Stimulated activated CD8-positive, alpha-beta memory T cell treated with anti-CD3 and anti-CD28 coated beads, Interleukin-4, amount 100 ng/mL, for 1 hour (primary cell): ENCODE measurements around the gene SPDYE2B.
"Not testable (repeated sequence)": the region's sequence is repeated elsewhere in the genome, so short reads cannot be mapped to it uniquely, and the experiment has no call there.

Experiments used
- DNase-seq, 2 donors: peaks; one replicate each; pipeline ENCODE4 v3.0.0-alpha.2; 2020; ENCODE audit warnings: low read depth in 2 of 2, low spot score in 1 of 2

SPDYE2B gene

GRCh38 chr7:102649924-102650323 lies at the start of gene SPDYE2B:
Gene SPDYE2B (plus strand): TSS chr7:102650319. CDS start chr7:102652349, 2,030 bp downstream.
- DNase-seq, result not testable (repeated sequence)

DNA sequence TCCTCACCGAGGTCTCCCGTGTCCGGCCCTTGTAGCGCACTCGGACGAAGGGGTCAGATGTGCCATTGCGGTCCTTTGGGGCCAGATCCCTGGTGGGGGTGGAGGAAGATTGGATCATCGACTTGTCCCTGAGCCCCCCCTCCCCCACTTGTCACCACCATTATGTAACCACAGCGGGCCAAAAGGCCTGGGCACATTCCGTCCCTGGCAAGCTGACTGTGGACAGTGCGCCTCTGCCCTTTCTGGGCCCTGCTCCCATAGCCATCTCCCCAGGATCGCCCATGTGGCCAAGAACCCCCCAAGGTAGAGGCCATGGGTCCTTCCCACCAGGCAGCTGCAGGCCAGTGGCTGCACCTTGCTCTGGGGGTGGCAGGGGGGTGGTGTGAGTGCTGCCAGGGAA lies 47.8 kb upstream of the SPDYE2B start:
- DNase-seq, result not testable (repeated sequence)

GRCh38 chr7:102604431-102605145 lies 45.5 kb upstream of the SPDYE2B start:
- not testable (repeated sequence) for DNase-seq

DNA sequence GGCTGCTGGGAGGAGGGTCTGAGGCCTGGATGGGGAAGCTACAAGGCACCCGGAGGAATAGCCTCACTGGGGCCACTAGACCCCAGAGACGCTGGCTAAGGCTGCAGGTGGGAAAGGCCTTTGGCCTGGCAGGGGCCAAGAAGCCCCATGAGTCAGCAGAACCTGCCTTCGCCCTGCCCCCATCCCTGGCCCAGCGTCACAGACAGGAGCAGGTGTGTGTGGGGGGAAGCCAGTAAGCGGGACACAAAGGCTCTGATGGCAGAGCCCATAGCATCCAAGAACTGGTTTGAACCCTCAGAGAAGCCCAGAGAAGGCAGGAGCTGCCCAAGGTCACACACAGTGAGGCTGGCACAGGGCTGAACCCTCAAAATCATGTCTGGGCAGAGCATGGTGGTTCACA lies 43.3 kb upstream of the SPDYE2B start:
- not testable (repeated sequence) for DNase-seq

GRCh38 chr7:102609734-102610133 lies 40.4 kb upstream of the SPDYE2B start:
- DNase-seq, result not testable (repeated sequence)

DNA sequence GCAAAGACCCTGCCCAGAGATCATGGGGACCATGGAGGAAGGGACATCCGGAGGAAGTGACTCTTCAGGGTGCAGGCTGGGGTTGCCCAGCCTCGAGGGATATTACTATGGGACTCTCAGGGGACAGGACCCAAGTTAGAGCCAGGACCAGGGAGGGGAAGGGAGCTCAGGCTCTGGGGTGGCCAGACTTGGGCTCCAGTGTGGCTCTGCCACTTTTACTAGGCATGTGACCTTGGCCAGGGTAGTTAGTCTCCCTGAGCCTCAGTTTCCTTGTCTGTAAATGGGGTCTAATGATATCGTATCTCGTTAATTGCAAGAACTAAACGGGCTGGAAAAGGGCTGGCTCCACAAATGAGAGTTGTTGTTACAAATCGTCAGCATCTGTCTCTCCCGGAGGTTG lies 39.7 kb upstream of the SPDYE2B start:
- DNase-seq, result not testable (repeated sequence)

DNA sequence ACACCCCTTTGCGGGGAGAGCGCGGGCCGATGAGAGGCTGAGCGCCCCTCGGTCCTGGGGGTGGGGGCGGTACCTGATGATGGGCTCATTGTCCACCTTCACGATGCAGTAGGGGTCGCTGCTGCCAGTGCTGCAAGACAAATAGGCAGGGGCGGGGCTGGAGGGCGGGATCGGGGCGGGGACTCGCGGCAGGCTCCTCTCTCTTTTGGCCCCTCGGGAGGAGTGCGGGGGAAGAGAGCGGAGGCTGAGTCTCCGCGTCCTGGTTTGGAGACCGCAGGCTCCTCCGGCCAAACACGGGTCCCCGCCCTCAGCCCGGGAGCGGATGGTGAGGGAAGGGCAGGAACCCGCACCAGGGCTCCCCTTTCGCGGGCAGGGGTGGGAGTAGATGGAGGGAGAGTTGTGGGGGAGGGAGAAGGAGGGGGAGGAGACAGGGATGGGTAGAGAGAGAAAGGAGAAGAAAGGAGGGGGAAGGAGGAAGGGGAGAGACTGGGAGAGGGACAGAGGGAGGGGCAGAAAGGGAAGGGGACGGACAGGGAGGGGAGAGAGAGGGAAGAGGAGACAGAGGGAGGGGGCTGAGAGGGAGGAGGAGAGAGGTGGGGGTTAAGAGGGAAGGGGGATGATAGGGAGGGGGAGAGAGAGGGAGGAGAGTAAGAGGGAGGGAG lies 39.0 kb upstream of the SPDYE2B start:
- DNase-seq, result not testable (repeated sequence)

DNA sequence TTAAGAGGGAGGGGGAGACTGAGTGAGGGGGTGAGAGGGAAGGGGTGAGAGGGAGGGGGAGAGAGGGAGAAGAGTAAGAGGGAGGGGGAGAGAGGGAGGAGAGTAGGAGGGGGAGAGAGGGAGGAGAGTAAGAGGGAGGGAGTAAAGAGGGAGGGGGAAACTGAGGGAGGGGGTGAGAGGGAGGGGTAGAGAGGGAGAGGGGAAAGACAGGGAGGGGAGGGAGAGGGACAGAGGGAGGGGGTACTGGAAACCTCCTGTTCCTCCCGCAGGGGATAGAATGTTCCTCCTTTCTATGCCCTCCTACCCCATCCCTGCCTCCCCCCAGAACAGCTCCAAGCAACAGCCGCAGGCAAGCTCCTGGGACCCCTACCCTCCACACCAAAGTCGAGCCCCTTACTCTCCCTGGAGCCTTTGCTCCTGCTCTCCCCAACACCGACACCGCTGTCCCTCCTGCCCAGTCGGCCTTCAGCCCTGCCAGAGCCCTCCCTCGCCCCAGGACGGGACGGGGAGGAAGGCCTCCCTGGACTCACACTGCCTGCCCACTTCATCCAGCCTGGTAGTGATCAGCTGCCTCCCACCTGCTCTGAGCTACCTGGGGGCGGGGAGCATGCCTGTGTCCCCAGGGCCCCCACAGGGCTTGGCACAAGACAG lies 38.3 kb upstream of the SPDYE2B start:
- DNase-seq, result not testable (repeated sequence)

GRCh38 chr7:102613575-102614345 lies 36.4 kb upstream of the SPDYE2B start:
- DNase-seq, result not testable (repeated sequence)

DNA sequence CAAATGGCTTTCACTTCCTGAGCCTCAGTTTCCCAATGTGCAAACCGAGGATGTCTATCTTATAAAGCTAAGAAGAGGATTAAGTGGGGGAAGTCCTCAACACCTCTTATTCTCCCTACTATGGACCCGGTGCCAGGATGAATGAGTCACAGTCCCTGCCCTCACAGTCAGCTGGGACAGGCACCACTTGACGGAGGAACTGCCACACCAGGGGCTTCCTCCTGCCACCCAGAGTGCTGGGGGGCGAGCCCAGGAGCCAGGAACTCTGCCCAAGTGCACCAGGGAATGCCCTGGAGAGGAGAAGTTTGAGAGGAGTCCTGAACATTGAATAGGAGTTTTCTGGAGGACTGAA lies 35.8 kb upstream of the SPDYE2B start:
- DNase-seq, result not testable (repeated sequence)

DNA sequence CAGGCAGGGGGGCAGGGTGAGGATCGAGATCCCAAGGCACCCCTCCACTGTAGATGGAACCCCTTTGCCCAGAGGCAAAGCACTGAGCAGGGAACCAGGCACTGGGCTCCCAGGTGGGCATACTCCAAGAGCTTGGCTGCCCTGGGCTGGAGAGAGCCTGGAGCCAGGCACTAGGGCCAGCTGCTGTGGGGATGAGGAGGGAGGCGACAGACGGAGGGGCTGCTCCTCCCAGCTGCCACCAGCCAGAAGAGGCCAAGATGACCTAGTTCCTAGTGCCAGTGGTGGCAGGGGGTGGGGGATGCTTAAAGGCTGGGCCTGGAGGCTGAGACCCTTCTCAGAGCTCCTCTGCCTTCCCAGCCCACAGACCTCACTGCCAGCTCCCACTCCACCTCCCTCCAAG lies 35.2 kb upstream of the SPDYE2B start:
- DNase-seq, result not testable (repeated sequence)

DNA sequence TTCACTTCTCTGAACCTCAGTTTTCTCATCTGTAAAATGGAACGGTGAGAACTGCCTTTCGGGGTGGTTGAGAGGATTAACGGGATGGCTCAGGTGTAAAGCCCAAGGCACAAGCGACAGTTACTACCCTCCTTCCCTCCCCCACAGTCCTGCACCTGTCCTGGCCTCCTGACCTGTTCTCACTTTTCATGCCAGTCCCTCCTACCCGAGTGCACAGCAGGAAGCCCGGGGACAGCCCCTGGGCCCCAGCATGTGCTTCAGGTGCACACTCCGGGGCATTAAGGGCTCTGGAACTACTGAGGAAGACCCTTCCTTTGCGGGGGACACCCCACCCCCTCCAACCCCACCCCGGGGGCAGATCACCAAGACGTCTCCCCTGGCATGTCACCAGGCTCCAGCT lies 34.2 kb upstream of the SPDYE2B start:
- not testable (repeated sequence) for DNase-seq

DNA sequence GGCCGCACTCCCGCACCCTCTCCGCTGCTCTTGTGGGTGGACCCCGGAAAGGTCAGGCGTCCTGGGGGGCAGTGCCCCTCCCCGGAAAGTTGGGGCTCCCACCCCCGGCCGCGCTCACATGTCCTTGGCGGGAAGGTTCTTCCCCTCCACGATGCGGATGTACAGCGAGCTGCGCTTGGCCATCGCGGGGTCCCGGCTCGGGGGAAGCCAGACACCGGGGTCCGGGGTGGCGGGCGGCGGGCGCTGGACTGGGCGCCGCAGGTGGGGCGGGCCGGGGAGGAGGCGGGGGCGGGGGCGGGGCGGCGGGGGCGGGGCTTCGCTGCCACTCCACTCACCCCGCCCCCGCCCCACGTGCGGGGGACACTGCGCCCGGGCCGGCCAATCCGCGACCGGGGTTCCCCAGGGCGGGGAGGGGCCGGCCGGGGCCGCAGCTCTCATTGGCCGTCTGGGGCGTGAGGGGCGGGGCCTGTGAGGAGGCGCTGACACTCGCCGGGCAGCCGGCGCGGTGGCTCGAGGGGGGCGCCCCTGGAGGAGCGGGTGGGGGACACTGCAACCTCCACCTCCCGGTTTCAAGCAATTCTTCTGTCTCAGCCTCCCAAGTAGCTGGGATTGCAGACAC lies 33.5 kb upstream of the SPDYE2B start, which contains the start of gene RASA4:
Gene RASA4, minus strand, starts transcription at position 250 of the 619 bp plus-strand sequence. Its CDS starts 67 bp downstream, at position 183.
- not testable (repeated sequence) for DNase-seq

DNA sequence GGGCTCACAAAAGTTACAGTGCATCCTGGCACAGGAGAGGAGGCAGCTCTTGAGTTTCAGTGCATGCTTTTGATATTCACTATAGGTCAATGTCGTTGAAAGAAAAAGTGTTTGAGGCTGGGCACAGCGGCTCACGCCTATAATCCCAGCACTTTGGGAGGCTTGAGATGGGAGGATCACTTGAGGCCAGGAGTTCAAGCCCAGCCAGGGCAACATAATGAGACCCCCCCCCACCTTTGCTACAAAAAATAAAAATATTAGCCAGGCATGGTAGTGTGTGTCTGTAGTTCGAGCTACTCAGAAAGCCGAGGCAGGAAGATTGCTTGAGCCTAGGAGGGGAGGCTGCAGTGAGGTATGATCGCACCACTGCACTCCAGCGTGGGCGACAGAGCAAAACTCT lies 32.0 kb upstream of the SPDYE2B start:
- not testable (repeated sequence) for DNase-seq

DNA sequence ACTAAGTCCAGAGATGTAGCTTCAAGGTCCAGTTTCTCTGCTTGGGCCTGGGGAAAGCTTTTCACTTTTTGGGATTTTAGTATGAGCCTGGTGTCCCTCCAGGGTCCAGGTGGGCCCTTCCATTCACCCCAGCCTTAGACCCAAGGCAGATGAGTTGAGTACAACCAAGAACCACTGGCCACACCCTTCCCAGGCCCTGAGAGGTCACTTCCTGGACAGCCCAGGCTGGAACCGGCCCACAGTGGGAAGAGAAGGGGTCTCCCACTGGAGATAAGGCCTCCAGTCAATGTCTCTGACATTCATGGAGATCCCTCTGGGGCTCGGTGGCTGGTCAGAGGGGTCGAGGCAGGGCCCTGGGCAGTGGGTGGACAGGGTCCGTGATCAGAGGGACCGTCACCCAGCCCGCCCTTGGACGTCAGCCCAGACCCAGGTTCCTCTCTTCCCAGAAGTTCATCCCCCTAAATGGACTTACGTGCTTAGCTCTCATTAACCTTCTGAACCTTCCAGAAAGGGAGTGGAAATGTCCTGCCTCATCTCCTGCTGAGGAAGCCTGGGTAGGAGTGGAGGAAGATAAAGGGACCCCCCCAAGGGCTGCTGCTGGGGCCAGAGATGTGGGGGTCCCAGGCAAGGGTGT lies 22.7 kb upstream of the SPDYE2B start:
- not testable (repeated sequence) for DNase-seq

- not testable (repeated sequence) for DNase-seq
Measured at GRCh38 chr7:102630622-102631021, 19.5 kb upstream of the SPDYE2B start.

DNA sequence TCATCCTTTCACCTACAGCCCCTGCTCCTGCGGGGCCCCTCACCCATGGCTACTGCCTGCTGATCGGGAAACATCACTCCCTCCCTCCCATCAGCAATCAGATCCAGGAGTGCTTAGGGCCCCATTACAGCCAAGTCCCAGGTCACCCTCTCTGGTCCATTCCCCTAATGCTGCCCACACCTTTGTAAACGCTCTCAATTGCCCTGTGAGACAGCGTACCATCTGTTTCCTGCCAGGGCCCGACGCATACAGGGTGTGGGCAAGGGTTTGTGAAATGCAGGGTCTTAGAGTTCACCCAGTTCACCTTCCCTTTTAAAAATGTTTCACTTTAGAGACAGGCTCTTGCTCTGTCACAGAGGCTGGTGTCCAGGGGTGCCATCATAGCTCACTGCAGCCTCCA lies 15.8 kb upstream of the SPDYE2B start:
- not testable (repeated sequence) for DNase-seq

DNA sequence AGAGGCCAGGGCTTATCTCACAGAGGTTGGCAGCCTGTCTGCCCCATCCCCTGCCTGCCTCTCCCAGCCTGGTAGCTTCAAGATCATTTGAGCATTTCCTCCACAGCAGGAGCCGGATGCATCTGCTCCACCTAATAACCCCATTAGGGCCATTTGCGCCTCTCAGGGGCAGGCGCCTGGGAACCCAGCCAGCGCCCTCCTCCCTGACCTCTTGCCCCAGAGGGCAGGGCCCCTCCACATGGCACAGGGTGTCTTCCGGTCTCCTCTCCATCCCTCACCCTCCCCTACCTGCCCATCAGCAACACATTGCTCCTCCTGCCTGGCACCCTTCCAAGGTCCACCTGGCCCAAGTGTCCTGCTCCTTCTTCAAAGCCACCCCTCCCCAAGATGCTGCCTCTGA lies 14.8 kb upstream of the SPDYE2B start:
- DNase-seq, result not testable (repeated sequence)

DNA sequence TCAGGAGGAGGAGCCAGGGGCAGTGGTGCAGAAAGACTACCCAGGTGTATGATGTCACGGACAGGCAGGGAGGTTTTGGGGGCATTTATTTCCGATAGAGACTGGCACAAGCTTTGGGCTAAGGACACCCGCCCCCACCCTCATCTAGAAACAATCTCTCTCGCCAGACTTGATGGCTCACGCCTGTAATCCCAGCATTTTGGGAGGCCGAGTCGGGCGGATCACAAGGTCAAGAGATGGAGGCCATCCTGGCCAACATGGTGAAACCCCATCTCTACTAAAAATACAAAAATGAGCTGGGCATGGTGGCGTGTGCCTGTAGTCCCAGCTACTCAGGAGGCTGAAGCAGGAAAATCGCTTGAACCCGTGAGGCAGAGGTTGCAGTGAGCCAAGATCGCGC lies 13.2 kb upstream of the SPDYE2B start:
- DNase-seq, result not testable (repeated sequence)

DNA sequence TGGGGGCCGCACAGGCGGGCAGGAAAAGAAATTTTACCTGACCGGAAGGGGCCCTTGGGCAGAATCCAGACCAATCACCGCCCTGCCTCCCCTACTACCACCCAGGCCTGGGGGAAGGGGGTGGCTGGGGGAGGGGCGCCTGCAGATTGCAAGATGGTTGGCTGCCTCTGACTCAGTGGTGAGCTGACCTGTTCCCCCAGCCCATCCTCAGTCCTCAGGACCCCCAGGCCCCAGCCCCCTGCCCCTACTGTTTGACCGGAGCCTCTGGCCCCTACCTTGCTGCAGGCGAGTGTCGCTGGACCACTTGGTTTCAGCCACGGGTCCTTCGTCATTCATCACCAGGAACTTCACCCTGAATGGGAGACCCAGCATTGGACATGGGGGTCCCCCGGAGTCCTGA lies 11.3 kb upstream of the SPDYE2B start:
- DNase-seq, result not testable (repeated sequence)
